NCI-H2081 treated with DMSO at 0.1 percent for 48 hours (cell line): Measurements from ENCODE around the gene TEAD1.
A peak's percentile ranks its signal among the peaks of the same experiment; 100 is the strongest.

ENCODE experiments used
- DNase-seq: peaks from one replicate; lab custom pipeline; 2025; lab: John Stamatoyannopoulos, UW

TEAD1 gene

DNA sequence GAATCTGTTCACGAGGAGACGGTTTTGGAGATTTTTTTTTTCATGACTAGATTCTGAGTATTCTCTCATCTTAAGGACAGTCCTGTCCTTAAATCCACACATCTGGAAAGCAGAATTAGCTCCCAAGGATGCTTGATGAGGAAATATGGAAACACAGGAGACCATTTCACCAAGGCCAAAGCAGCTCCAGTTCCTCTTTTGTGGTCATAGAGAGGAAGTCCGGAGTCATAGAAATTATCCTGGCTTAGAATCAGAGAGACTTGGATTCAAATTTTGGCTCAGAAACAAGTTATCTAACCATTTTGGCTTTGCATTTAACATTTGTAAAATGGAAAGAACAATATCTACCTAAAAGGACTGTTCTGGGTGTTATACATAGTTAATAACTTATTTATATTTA, 7.3 kb upstream of the TEAD1 start:
- DNase-seq = no peak

- DNase-seq = peak; percentile 61
These were observed 6.6 kb upstream of the TEAD1 start for GRCh38 chr11:12667646-12668045.

DNA sequence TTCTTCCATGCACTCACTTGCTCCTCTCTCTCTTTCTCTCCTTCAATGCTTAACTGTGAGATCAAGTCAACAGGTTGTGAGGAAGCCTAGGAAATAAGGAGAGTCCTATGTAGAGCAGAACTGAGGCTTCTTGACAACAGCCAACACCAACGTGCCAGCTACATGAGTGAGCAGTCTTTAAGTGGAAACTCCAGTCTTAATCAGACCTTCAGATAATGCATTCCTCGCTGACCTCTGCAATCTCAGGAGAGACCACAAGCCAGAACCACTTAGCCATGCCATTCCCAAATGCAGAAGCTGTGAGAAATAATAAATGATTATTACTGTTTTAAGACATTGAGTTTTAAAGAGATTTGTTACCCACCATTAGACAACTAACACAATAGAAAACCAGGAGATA, 6.1 kb upstream of the TEAD1 start:
- no peak for DNase-seq

DNA sequence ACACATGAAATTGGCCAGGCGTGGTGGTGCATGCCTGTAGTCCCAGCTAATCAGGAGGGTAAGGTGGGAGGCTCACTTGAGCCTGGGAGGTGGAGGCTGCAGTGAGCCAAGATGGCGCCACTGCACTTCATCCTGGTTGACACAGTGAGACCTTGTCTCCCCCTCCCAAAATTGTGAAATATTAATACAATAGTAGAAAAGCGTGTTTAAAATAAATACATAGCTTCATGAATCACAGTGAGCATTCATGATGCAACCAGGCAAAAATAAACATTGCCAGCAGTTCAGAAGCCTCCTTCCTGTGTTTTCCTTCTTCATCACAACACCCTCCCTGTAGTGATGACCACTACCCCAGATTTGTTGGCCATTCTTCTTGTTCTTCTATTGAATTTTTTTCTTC, 4.3 kb upstream of the TEAD1 start:
- DNase-seq = no peak

DNA sequence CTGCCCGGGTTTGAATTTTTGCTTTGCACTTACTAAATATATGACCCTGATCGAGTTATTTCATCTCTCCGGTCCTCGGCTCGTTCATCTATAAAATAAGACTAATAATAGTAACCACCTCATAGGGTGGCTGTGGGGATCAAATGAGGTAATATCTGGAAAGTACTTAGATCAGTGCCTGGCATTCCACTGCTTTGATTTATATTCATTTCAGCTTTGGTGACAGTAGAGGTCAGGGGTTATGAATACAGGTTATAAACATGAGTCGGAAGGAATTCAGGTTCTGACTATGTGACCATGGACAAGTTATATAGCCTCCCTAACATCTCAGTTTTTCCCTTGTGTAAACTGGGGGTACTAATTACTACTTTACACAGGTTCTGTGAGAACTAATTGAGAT, 2.9 kb upstream of the TEAD1 start:
- no peak for DNase-seq

DNA sequence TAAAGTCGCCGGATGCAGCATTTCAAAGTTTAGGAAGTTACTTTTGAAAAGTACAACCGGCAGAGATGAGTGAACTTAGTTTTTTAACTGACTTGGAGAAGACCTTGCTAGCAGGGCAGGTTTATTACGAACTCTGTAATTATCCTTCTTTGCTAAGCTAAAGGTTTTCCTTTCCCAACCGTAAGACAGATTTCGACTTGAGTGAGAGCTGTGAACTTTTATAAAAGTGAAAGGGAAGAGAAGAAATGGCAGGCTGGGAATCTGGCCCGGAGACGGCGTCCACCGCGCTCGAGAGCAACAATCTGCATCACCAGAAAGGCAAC, 659 bp upstream of the TEAD1 start:
- no peak for DNase-seq

GRCh38 chr11:12674571-12674935, 332 bp downstream of the TEAD1 start:
- no peak for DNase-seq

DNA sequence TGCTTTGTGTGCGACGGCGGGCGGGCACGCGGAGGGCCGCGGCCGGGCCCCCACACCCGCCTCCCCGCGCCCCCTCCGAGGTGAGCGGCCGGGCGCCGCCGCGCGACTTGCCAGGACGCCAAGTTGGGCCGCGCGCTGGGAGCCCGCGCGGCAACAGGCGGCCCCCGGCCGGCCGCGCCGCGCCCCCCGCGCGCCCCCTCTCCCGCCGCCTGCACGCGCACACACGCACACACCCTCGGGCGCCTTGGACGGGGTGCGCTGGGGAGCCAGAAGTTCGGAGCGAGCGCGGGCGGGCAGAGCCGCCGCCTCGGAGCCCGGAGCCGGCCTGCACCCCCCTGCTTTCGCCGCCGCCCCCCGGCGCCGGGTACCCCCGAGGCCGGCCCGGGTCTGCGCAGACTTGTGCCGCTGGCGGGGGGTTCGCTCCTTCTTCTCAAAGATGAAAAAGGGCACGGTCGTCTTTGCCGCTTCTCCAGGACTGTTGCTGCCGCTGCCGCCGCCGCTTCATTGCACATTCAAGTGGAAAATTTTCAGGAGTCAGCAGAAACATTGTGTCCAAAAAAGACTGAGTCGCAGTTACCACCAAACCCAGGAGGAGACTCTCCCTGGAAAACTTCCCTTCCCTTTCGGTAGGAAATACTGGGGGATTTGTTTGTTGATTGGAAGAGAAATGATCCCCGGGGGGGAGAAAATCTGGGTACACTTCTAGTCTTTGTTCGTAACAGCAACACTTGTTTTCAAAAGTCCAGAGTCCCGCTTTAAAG, 895 bp downstream of the TEAD1 start:
- no peak for DNase-seq

- no peak for DNase-seq
These were observed 1.9 kb downstream of the TEAD1 start for GRCh38 chr11:12675951-12676711.

GRCh38 chr11:12677131-12677530, 2.9 kb downstream of the TEAD1 start:
- no peak for DNase-seq

- DNase-seq = no peak
These were observed 3.9 kb downstream of the TEAD1 start for GRCh38 chr11:12678092-12678491.

DNA sequence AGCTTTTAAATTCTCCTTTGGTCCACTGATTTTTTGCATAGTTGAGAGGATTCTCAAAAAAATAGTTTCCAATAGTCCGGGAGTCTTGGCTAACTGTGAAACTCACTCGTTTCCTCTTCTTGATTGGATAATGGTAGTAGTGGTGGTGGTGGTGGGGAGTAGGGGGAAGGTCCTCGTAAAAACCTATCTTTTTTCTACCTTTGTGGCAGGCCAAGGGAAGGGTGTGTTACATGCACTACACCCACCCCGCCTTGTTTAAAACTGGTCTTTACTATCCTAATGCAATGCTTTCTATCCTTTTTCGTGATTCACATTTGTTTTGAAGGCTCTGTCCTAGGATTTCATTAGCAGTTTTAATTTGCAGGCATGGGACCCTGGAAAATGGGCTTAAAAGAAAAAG, 4.8 kb downstream of the TEAD1 start:
- no peak for DNase-seq

DNA sequence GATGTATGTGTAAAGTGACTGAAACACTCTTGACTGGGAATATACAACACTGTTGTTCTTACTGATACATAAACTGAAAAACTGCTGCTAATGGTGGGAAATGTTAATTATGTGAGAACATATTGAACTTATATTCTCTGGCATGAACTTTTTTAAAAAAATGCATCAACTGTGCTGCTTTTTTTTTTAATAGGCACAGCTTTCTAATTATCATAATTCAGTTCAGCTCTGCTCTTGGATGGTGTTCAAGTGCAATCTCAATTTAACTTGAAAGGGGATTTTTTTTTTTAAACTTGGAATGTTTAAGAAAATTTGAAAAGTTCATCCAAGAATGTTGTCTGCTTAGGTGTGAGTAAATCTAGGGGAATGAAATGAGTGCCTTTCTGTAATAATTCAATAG, 5.2 kb downstream of the TEAD1 start:
- no peak for DNase-seq

DNA sequence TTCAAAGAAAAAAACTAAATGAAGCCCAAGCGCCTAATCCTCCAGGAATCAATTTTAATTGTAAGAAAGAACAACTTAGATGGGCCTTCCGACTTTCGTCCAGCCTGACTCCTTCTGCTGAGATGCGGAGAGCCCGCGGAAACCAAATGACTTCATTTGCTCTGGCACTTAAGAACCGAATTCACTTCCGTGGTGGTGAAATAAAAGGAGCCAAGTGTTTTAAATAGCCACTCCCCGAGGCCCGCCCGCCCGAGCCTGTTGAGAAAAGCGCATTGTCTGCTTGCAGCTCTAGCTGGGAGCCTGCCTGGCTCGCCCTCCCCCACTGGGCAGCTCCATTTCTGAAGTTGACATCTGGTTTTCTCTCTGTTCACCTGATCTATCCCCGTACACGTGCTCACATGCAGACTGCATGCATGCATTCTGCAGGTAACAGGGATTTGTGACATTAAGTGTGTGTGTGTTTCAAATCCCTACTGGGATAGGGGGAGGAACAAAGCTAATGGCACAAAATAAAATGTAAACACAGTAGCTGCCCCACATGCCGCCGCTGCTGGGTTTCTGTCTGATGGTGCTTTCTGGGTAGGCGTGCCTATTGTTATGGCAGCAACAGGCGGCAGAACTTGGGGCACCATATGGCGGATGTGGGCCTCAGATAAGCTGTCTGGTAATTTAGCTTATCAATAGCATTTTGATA, 6.2 kb downstream of the TEAD1 start:
- DNase-seq = peak; percentile 62

DNA sequence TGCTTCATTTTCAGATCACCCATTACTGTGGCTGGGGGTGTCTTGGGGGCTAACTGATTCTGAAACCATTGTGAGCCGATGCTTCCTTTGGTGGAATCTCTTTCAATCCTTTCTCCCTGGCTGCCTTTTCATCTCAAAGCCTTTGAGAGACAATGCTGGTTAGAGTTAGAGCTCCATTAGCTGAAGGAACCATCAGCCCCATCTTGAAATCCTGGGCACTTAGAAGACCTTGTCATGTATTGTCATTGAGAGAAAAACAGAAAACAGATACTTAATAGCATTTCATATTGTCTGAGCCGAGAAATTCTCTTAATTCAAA, 6.7 kb downstream of the TEAD1 start:
- no peak for DNase-seq

GRCh38 chr11:12681466-12681865, 7.2 kb downstream of the TEAD1 start:
- no peak for DNase-seq

DNA sequence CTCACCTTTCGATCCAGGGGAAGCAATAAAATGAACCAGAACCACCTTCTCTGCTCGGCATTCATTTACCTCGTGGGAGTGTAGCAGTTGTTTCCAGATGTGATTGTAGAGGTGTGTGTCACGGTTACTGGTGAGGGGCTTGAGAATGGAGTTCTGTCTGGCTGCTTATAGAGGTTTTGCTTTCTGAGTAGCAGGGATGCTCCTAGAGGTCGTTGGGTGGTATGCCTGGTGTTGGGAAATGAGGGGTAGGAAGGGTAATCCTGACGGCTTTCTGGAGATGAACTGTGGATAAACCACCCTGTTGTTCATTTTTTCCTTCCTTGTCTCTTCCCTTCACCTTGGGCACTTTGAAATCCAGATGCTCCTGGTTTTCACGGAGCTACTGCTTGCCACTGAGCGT, 8.1 kb downstream of the TEAD1 start:
- no peak for DNase-seq

- no peak for DNase-seq
These were observed 8.7 kb downstream of the TEAD1 start for GRCh38 chr11:12682737-12683500.

GRCh38 chr11:12683874-12684273, 9.7 kb downstream of the TEAD1 start:
- DNase-seq = no peak

DNA sequence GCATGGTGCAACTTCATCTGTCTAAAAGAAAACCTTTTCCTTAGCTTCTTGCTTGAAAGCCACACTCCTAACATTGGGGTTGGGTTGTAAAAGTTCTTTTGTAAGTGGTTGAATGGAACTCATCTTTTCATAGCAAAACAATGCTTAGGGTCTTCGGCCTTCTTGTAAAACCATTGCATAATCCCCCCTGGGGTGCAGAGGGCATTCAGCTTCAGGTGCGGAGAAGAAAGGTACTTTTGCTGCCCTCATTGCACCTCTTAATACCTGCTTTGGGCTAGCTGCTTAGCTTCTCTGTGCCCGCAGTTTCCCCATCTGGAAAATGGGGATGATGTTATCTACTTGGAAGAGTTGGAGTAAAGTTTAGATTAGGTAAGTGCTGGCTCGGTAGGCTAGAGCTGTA, 10.1 kb downstream of the TEAD1 start:
- no peak for DNase-seq

DNA sequence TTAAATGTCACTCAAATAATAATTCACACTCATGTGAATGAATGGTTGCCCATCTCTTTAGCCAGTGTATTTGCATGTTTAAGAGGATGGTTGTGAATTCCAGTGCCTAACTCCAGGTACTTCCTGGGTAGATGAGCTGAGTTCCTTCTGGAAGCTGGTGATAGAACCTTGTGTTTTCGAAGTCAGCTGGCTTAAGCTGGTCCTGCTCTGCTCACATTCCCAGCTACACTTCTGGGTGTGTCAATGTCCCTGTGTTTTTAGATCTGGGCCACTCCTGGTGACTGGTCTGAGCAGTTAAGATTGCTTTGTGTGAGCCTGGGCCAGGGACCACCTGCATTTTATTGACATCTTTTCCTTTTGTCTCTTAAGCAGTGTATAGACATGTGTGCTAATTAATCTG, 10.6 kb downstream of the TEAD1 start:
- no peak for DNase-seq

GRCh38 chr11:12685229-12685628, 11.0 kb downstream of the TEAD1 start:
- no peak for DNase-seq
